CD8-positive, alpha-beta memory T cell (primary cell): ENCODE data around the gene MCF2L2. TPM values are rescaled to one million over a fixed set of nuclear protein-coding genes. Genes with fewer than 3 reads are reported as not detected.

Source experiments
- CTCF ChIA-PET: fragments of 350-600 bp; sonication (Branson Sonifier 250); formaldehyde crosslinking; loops from one replicate; lab custom pipeline; 2021; ENCODE audit warnings: antibody characterized with exemption; lab: Charles Lee
- POLR2A ChIA-PET: fragments of 350-600 bp; sonication (Branson Sonifier 250); formaldehyde crosslinking; loops from one replicate; lab custom pipeline; 2021; ENCODE audit warnings: antibody characterized with exemption; lab: Charles Lee
- DNase-seq, 5 donors: peaks; one replicate each; pipeline versions ENCODE4 v3.0.0 to v3.0.0-alpha.2; 2020 to 2022; ENCODE audit warnings: mixed read lengths in 1 of 5
- H3K27ac ChIP-seq: one replicate; pipeline ENCODE4 v1.7.0; 2013; ENCODE audit warnings: low read depth, mild to moderate bottlenecking, low read length, moderate library complexity
- H3K27me3 ChIP-seq: 2 replicates; pipeline ENCODE4 v1.7.0; 2013; ENCODE audit warnings: low read length, mild to moderate bottlenecking; ENCODE audit not compliant: insufficient read depth, poor library complexity, severe bottlenecking
- H3K36me3 ChIP-seq: 2 replicates; pipeline ENCODE4 v1.7.0; 2013; ENCODE audit warnings: mild to moderate bottlenecking, low read length, moderate library complexity; ENCODE audit not compliant: insufficient read depth
- H3K4me1 ChIP-seq: 2 replicates; pipeline ENCODE4 v1.7.0; 2013; ENCODE audit warnings: mild to moderate bottlenecking, low read length, moderate library complexity; ENCODE audit not compliant: insufficient read depth
- H3K4me3 ChIP-seq: 2 replicates; pipeline ENCODE4 v1.7.0; 2013; ENCODE audit warnings: mild to moderate bottlenecking, low read length
- H3K9me3 ChIP-seq: 2 replicates; pipeline ENCODE4 v1.7.0; 2013; ENCODE audit warnings: mild to moderate bottlenecking, low read length
- H3K27ac Mint-ChIP-seq, 8 donors: one replicate each; pipeline ENCODE4 v1.8.0; 2020 to 2021; ENCODE audit warnings: mixed read lengths in 8 of 8, mild to moderate bottlenecking in 6 of 8, inconsistent platforms in 3 of 8, moderate library complexity in 3 of 8
- H3K27me3 Mint-ChIP-seq, 2 donors: one replicate each; pipeline ENCODE4 v1.8.0; 2020 to 2021; ENCODE audit warnings: mixed read lengths in 2 of 2, mild to moderate bottlenecking in 1 of 2, moderate library complexity in 1 of 2
- H3K36me3 Mint-ChIP-seq, 3 donors: one replicate each; pipeline ENCODE4 v1.8.0; 2020 to 2021; ENCODE audit warnings: mixed read lengths in 3 of 3, inconsistent platforms in 1 of 3, mild to moderate bottlenecking in 1 of 3
- H3K4me1 Mint-ChIP-seq, 3 donors: one replicate each; pipeline ENCODE4 v1.8.0; 2020 to 2021; ENCODE audit warnings: mixed read lengths in 3 of 3, inconsistent platforms in 1 of 3, mild to moderate bottlenecking in 1 of 3
- H3K4me3 Mint-ChIP-seq, 7 donors: one replicate each; pipeline ENCODE4 v1.8.0; 2020 to 2021; ENCODE audit warnings: mixed read lengths in 7 of 7, mild to moderate bottlenecking in 6 of 7, moderate library complexity in 4 of 7, inconsistent platforms in 2 of 7
- H3K9me3 Mint-ChIP-seq, 5 donors: one replicate each; pipeline ENCODE4 v1.8.0; 2020 to 2022; ENCODE audit warnings: mixed read lengths in 5 of 5, mild to moderate bottlenecking in 3 of 5, moderate library complexity in 2 of 5, inconsistent platforms in 1 of 5
- polyA plus RNA-seq: library from polyadenylated mRNA; unstranded; fragments of 300-500 nt; fragmentation: Illumina TruSeq; gene quantifications from one replicate; pipeline ENCODE4 v1.2.3, GENCODE V29; 2021
- total RNA-seq, 2 experiments: library from RNA; stranded (reverse); gene quantifications; one replicate each; pipeline ENCODE4 v1.2.3, GENCODE V29; 2021

Gene MCF2L2
- total and polyA plus RNA-seq, 3 experiments from 2014 or later, result 0.78 to 3.5 (median 2.8) TPM

DNA sequence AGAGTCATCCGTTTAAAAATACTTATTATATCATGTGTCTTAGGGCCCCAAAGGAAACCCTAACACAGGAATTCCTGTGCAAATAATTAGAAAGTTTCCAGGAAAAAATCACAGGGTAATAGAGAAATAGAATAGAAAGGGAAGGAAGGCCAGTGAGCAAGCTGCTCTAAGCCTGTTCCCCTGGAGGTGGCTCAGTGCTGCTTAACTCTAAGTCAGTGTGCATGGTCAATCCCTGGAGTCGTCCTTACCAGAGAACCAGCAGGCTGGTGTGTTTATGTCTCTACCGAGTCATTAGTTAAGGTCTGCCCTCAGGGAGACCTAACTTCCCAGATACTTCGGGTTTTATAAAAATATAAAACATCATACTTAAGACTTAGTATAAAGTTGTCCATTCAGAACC, 21.0 kb upstream of the MCF2L2 start:
- no peaks in the 10 kb centered on the region for H3K27me3 Mint-ChIP-seq
- Histone ChIP-seq H3K27ac (no peak overlapping the region), H3K36me3 (no peaks in the 10 kb centered on the region), H3K9me3 (no peaks in the 10 kb centered on the region), H3K4me1 (peaks cover 9% of the 10 kb centered on the region), H3K4me3 (no peak overlapping the region), H3K27me3 (no peaks in the 10 kb centered on the region)
- CTCF ChIA-PET, result no interaction called here
- peaks cover 0 to 17% (median 7%) of the 10 kb centered on the region in 3 donors for H3K36me3 Mint-ChIP-seq
- POLR2A ChIA-PET, result no interaction called here
- peak overlapping the region in 1 of 7 donors; percentile 51 for H3K4me3 Mint-ChIP-seq
- H3K9me3 Mint-ChIP-seq, result peaks cover 0 to 3% (median 1%) of the 10 kb centered on the region in 5 donors
- no peak overlapping the region for H3K27ac Mint-ChIP-seq
- H3K4me1 Mint-ChIP-seq, result peaks cover 20 to 27% (median 21%) of the 10 kb centered on the region in 3 donors
- DNase-seq, result no peak

DNA sequence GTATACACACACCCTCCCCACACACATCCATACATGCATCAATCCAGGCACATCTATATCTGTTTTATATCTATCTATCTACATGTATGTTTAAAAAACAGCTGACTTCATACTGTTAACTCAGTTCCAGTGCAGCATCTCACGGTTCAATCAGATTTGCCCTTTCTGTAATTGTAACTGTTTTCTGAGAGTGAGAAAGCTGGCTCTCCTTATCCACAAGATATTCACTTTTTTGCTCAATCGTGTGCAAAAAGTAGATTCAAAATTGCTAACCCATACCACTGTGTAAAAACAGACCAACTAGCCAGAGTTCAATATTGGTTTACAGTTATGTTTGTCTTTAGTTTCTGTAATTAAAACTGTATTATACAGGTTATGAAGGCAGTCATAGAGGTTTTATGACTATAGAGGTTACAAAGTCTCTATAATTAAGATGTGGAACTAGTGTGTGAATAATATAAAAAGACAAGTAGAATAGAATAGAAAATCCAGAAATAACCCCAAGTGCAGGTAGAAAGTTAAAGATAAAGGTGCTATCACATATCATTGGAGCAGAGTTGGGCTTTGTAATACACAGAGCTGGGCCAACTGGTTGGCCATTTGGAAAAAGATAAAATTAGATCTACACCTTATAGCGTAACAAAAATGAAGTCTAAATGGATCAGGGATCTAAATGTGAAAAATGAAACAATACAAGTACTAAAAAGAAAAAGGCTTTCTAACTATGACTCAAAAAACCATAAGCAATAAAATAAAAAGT, 20.1 kb upstream of the MCF2L2 start:
- H3K27ac Mint-ChIP-seq, result peak overlapping the region in 4 of 8 donors; percentile 22 to 69 (median 62)
- ChIA-PET CTCF (no interaction called here), POLR2A (interaction anchor here (1.5 kb wide), 1 partner anchor 20 kb away, joined by 6 read pairs; the partner anchor contains the start of gene MCF2L2)
- H3K4me3 Mint-ChIP-seq, result peak overlapping the region; percentile 90 to 98 (median 96)
- peak overlapping the region; percentile 83 for H3K27ac ChIP-seq
- H3K9me3 Mint-ChIP-seq, result peaks cover 6 to 10% (median 8%) of the 10 kb centered on the region in 5 donors
- H3K4me3 ChIP-seq, result peak overlapping the region; percentile 85
- H3K9me3 ChIP-seq, result no peaks in the 10 kb centered on the region
- H3K4me1 Mint-ChIP-seq, result peaks cover 20 to 27% (median 21%) of the 10 kb centered on the region in 3 donors
- peaks cover under 1 to 14% (median 7%) of the 10 kb centered on the region in 3 donors for H3K36me3 Mint-ChIP-seq
- peaks cover 9% of the 10 kb centered on the region for H3K4me1 ChIP-seq
- no peaks in the 10 kb centered on the region for H3K27me3 Mint-ChIP-seq
- DNase-seq, result no peak
- no peaks in the 10 kb centered on the region for H3K36me3 ChIP-seq
- H3K27me3 ChIP-seq, result no peaks in the 10 kb centered on the region

DNA sequence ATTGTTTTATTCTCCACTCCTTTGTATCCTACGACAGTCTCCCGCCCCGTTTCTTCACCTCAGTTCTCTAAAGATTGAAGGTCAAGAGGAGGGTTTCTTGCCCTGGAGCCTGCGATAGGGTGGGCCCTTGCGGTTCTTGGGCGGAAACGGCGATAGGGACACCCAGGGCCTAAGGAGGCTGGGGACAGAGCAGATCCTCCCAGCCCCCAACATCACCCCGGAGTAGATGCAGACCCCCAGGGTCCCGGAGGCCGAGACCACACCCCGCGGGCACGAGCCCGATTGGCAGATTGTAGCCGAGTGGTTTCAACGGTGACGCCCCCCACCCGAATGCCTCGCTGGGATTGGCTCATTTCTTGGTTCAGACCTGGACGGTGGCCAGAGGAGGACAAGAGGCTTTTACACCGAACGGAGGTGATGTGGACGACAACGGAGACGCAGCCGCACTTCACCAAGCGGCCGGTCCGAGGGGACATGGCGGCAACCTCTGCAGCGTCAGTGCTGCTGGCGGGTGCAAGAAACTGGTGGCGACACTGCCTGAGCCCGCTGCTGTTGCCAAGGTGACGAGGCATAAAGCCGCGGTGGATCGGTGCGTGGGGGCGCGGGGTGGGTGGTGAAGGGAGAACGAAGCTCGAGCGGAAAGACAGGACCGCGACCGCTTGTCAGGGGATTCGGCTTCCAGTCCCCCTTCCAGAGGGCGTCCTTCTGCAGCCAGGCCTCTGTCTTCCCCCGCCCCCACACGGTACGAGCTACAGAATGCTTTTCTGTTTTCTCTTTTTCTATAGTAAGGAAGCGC, 19.0 kb upstream of the MCF2L2 start:
- Mint-ChIP-seq H3K9me3 (peaks cover 16 to 19% (median 16%) of the 10 kb centered on the region in 5 donors), H3K27me3 (peaks cover 0 to 2% of the 10 kb centered on the region in 2 donors), H3K27ac (peak overlapping the region; percentile 23 to 97 (median 83)), H3K4me3 (peak overlapping the region; percentile 90 to 98 (median 96)), H3K36me3 (peaks cover 6 to 10% (median 7%) of the 10 kb centered on the region in 3 donors), H3K4me1 (peaks cover 20 to 27% (median 21%) of the 10 kb centered on the region in 3 donors)
- peak; percentile 40 to 79 (median 61) for DNase-seq
- ChIA-PET POLR2A (interaction anchor here (0.6 to 1.5 kb wide), 2 partner anchors 19 kb away, joined by 4 to 6 read pairs; partner anchors contain the start of gene MCF2L2), CTCF (no interaction called here)
- Histone ChIP-seq H3K27me3 (no peaks in the 10 kb centered on the region), H3K36me3 (no peaks in the 10 kb centered on the region), H3K27ac (peak overlapping the region; percentile 83), H3K4me3 (peak overlapping the region; percentile 85), H3K9me3 (no peaks in the 10 kb centered on the region), H3K4me1 (peaks cover 9% of the 10 kb centered on the region)

DNA sequence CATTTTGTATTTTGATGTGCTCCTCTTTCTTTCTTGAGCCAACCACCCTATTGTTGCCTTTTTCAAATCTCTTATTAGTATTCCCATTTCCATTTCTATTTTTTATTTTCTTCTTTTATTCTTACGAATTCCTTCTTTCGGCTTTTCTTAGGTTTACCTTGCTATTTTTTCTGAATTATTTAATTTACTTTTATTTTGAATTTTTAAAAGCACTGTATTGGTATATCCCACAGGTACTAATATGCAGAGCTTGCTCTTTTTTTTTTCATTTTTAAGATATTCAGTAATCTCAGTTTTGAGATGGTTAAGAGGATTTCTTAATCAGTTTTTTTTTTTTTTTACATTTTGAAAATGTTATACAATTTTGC, 18.4 kb upstream of the MCF2L2 start:
- DNase-seq, result no peak
- peak overlapping the region; percentile 83 for H3K27ac ChIP-seq
- Mint-ChIP-seq H3K27me3 (peaks cover 0 to 2% of the 10 kb centered on the region in 2 donors), H3K36me3 (peaks cover 4 to 7% (median 6%) of the 10 kb centered on the region in 3 donors), H3K27ac (peak overlapping the region in 4 of 8 donors; percentile 65 to 97 (median 86)), H3K4me1 (peaks cover 20 to 27% (median 21%) of the 10 kb centered on the region in 3 donors), H3K4me3 (peak overlapping the region; percentile 90 to 98 (median 96)), H3K9me3 (peaks cover 16 to 19% (median 16%) of the 10 kb centered on the region in 5 donors)
- H3K27me3 ChIP-seq, result no peaks in the 10 kb centered on the region
- ChIA-PET CTCF (no interaction called here), POLR2A (interaction anchor here (0.6 kb wide), 1 partner anchor 18 kb away, joined by 4 read pairs; no protein-coding TSS in a partner anchor)
- H3K36me3 ChIP-seq, result no peaks in the 10 kb centered on the region
- H3K4me3 ChIP-seq, result peak overlapping the region; percentile 85
- H3K9me3 ChIP-seq, result no peaks in the 10 kb centered on the region
- peaks cover 9% of the 10 kb centered on the region for H3K4me1 ChIP-seq

DNA sequence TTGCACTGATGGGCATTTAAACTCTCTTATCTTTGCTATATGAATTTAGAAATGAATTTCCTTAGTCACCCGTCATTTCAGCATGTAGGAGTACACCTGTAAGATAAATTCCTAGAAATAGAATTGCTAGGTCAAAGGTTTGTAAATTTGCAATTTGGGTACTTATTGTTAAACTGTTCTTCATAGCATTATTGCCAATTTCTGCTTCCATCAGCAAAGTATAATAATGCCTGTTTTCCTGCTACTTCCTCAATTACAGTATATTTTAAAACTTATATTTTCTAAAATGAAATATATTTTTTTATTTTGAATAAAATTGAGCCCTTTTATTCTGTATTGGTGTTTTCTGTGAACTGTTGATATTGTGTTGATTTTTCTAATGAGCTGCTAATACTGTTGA, 16.3 kb upstream of the MCF2L2 start:
- Mint-ChIP-seq H3K4me1 (peaks cover 17 to 27% (median 20%) of the 10 kb centered on the region in 3 donors), H3K9me3 (peaks cover 16 to 19% (median 16%) of the 10 kb centered on the region in 5 donors), H3K27ac (no peak overlapping the region), H3K27me3 (peaks cover 0 to 2% of the 10 kb centered on the region in 2 donors), H3K36me3 (peaks cover 4 to 7% (median 6%) of the 10 kb centered on the region in 3 donors), H3K4me3 (no peak overlapping the region)
- H3K4me3 ChIP-seq, result no peak overlapping the region
- H3K4me1 ChIP-seq, result peaks cover 9% of the 10 kb centered on the region
- no peak overlapping the region for H3K27ac ChIP-seq
- H3K27me3 ChIP-seq, result no peaks in the 10 kb centered on the region
- no peaks in the 10 kb centered on the region for H3K9me3 ChIP-seq
- ChIA-PET POLR2A (no interaction called here), CTCF (no interaction called here)
- DNase-seq, result no peak
- H3K36me3 ChIP-seq, result no peaks in the 10 kb centered on the region

DNA sequence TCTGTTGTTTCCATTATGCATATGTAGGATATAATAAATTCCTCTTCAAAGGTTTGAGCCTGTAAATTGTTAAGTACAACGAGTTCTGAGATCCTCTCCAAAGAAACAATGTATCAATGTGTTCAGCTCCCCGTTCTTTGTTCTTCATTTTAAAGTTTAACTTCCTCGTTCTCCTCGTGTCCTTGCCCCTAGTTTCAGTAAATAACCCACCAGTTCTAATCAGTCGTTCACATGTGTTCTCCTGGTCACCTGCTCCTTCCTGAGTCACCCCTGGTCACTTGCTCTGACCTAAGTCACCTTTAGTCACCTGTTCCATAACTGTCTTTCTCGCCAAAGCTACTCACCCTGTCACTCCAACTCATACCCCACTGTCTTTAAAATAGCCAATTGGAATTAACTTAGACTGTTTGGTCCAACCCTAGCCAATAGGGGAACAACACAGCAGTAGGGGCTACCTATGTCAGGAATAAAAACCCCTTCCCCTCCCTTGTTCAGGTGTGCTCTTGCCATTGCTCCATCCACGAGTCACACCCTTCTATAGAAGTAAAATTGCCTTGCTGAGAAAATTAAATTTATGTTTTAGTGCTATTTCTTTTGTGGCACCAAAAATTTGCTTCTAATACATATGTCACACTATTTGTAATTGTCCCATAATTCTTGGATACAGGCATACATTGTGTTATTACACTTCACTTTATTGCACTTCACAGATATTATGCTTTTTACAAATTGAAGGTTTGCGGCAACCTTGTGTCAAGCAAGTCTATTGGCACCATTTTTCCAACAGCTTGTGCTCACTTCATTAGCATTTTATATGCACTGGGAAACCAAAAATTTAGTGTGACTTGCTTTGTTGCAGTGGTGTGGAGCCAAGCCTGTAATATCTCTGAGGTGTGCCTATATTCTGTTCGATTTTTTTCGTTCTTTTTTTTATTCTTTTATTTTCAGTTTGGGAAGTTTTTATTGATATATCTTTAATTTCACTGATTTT, 15.3 kb upstream of the MCF2L2 start:
- DNase-seq, result no peak
- Mint-ChIP-seq H3K36me3 (peaks cover 4 to 7% (median 6%) of the 10 kb centered on the region in 3 donors), H3K4me3 (no peak overlapping the region), H3K9me3 (peaks cover 16 to 19% (median 16%) of the 10 kb centered on the region in 5 donors), H3K27me3 (peaks cover 0 to 2% of the 10 kb centered on the region in 2 donors), H3K27ac (no peak overlapping the region), H3K4me1 (peaks cover 17 to 19% (median 17%) of the 10 kb centered on the region in 3 donors)
- no peaks in the 10 kb centered on the region for H3K9me3 ChIP-seq
- no peaks in the 10 kb centered on the region for H3K27me3 ChIP-seq
- POLR2A ChIA-PET, result no interaction called here
- no peak overlapping the region for H3K4me3 ChIP-seq
- H3K4me1 ChIP-seq, result peaks cover 8% of the 10 kb centered on the region
- CTCF ChIA-PET, result no interaction called here
- no peak overlapping the region for H3K27ac ChIP-seq
- H3K36me3 ChIP-seq, result no peaks in the 10 kb centered on the region

DNA sequence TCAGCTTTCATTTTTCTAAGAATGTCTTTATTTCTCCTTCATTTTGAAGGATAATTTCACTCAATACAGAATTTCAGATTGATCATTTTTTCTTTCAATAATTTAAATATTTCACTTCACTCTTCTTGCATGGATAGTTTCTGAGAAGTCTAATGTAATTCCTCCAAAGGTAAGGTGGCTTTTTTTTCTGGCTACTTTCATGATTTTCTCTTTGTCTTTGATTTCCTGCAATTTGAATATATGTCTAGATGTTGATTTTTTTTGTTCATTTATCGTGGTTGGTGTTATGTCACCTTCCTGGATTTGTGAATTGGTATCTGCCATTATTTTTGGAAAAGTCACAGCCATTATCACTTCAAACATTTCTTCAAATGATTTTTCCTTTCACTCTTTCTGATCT, 14.6 kb upstream of the MCF2L2 start:
- H3K4me3 Mint-ChIP-seq, result no peak overlapping the region
- H3K36me3 ChIP-seq, result no peaks in the 10 kb centered on the region
- no peak overlapping the region for H3K27ac ChIP-seq
- H3K4me3 ChIP-seq, result no peak overlapping the region
- peaks cover 16 to 19% (median 16%) of the 10 kb centered on the region in 5 donors for H3K9me3 Mint-ChIP-seq
- no peak for DNase-seq
- H3K36me3 Mint-ChIP-seq, result peaks cover 4 to 7% (median 6%) of the 10 kb centered on the region in 3 donors
- H3K27me3 ChIP-seq, result no peaks in the 10 kb centered on the region
- H3K4me1 Mint-ChIP-seq, result peaks cover 10 to 12% (median 10%) of the 10 kb centered on the region in 3 donors
- H3K27ac Mint-ChIP-seq, result no peak overlapping the region
- CTCF ChIA-PET, result no interaction called here
- no peaks in the 10 kb centered on the region for H3K9me3 ChIP-seq
- POLR2A ChIA-PET, result no interaction called here
- H3K27me3 Mint-ChIP-seq, result peaks cover 0 to 2% of the 10 kb centered on the region in 2 donors
- H3K4me1 ChIP-seq, result peaks cover 1% of the 10 kb centered on the region
